Muscle of back (tissue), 11 donors: ENCODE results near the gene INPP4B. TPM values are rescaled to one million over a fixed set of nuclear protein-coding genes. Genes with fewer than 3 reads are reported as not detected.

Experiments
- DNase-seq, 3 donors: peaks; one replicate each; pipeline versions ENCODE4 v3.0.0 to v3.0.0-alpha.2; 2013
- polyA plus RNA-seq, 10 donors: library from polyadenylated mRNA; unstranded; fragments of 120-200 nt; gene quantifications; one replicate each; pipeline ENCODE4 v1.2.1, GENCODE V29; 2013; ENCODE audit not compliant: insufficient read length in 10 of 10

The INPP4B gene
- polyA plus RNA-seq, 10 donors: 24.9 to 49.1 (median 31.6) TPM

DNA sequence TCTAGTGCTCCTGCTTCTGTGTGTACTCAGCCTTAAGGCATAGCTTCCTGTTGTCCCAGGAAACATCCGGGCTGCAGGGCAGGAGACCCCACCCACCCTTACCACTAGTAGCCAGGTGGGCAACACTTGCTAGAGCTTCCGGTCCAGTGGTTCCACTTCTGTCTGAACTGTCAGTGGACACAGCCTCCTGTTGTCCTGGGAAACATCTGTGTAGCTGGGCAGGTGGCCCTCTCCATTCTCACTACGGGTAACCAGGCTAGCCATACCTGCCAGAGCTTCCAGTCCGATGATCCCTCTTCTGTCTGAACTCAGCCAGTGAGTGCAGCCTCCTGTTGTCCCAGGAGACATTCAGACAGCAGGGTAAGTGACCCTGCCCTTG is 372.2 kb downstream of the INPP4B start:
- DNase-seq: no peak

DNA sequence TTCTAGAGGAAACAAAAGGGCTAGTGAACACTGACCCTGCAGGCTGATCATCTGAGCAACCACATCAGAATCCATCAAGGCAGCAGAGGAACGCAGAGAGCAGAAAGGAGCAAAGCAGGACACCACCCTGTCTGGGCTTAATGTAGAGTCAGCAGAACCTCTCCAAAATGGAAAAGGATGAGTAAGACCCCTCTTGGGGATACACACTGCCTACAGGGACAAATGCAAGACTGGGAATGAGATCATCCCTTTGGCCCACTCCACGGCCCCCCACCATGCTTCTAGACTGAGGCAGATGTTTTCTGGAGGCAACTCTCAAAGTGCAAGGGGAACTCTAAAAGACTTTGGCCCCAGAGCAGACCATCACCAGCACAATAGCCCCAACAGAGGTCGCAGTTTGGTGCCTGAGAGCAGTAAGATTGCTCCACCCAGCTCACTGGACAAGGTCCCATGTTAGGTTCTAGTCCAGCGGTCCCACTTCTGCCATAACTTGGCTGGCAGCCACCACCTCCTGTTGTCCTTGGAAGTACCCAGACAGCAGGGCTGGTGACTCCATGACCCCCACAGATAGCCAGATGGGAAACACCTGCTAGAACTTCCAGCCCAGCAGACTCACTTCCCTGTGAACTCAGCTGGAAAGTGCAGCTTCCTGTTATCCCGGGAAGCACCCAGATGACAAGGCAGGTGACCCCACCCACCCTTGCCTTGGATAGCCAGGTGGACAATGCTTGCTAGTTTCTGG is 372.7 kb downstream of the INPP4B start:
- no peak for DNase-seq

DNA sequence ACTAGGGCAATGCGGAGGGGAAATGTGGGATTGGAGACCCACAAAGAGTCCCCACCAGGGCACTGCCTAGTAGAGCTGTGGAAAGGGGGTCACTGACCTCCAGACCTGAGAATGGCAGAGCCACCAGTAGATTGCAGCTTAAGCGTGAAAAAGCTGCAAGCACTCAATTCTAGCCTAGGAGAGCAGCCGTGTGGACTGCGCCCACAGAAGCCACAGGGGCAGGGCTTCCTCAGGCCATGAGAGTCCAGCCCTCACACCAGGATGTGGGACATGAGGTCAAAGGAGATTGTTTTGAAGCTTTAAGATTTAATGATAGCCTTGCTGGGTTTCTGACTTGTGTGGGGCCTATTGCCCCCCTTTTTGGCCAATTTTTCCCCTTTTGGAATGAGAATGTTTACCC is 379.0 kb downstream of the INPP4B start:
- no peak for DNase-seq

DNA sequence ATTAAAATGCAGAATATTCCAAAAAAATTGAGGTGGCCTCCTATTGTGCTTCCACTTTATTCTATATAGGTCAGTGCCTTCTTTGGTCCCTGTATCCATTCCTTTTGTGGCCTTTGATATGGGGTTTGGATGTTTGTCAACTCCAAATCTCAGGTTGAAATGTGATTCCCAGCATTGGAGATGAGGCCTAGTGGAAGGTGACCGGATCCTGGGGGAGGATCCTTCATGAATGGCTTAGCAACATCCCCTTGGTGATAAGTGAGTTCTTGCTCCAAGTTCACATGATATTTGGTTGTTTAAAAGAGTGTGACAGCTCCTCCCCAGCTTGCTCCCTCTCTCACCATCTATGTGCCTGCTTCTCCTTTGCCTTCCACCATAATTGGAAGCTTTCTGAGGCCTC is 380.6 kb downstream of the INPP4B start:
- DNase-seq: no peak

DNA sequence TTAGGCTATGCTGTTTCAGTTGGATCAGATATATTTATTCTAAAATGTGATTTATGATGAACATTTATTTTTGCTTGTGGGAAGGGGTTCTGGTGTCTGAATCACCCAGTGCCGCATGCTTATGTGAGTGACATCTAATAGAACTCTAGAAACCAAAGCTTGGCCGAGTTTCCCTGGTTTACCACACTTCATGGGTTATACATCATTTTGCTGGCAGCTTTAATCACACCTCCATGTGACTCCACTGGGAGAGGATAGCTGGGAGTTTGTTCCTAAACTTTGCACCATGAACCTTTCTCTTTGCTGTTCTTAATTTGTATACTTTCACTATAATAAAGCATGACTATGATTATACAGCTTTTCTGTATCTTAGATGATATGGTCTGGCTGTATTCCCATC is 382.9 kb downstream of the INPP4B start:
- no peak for DNase-seq

DNA sequence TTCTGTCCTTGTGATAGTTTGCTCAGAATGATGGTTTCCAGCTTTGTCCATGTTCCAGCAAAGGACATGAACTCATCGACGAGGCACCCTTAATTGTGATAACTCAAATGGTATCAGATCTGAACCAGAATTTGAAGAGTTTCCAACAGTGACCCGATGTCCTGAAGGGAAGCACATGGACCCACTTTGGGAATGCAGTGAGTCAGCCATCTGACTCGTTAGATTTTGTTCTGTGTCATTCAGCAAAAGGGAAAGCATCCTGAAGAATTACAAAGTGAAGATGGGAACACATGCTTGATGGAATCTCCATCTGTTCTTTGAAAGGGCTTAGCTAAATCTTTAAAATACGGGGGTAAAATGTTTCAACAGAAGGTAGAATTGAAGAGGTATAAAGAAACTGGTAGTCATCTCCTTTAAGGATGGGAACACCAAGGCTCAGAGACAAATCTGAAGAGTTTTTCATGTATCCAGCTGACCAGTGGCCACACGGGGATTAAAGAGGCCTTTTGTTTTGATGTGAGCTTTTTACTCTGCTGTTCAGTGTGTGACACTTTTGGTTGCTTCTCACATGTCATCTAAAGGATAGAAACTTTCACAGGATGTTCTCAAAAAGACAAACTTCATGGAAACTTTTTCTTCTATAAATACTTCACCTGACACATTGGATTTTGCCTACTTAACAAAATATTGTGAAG is 393.8 kb downstream of the INPP4B start:
- peak in 1 of 3 donors; percentile 7 for DNase-seq

DNA sequence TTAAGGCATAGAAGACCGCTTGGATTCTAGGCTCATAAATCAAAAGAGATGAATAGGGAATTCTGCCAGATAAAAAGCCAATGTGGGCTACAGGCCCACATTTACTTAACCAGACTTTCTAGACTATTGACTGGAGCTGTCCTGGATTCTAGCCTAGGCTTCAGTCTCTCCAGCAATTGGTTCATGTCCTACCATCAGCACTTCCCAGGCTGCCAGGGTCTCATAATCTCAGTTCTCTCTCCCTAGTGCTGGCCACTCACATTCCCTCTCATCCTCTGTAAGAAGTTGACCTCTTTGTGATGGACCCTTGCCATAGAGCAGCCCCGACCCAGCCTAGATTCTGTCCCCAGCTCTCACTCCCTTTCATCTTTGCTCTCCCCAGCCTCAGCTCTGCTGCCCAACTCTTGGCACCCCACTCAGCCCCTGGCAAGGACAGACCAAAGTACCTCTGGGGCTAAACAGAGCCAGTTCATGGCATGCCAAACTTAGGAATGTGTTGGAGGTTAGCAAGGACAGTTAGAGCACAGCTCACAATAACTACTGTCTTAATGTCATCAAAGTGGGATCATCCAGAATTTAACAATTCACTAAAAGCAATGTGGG is 396.2 kb downstream of the INPP4B start:
- no peak for DNase-seq

DNA sequence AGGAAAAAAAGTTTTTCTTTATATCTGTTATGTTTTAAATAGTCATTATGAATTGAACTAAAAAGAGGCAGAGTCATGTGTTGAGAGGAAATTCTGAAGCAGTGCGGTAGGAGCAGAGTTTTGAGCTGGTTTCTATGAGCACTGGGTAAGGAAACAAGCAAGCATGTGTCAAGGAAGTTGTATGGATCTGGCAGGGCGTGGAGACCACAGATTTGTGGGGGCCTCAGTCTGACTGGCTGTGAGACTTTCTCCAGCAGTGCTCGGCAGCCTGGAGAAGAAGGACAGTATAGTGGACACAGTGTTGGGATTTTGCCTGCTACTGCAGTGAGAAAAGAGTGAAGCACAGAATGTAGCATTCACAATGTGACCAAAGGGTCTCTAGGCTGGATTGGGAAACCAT is 399.1 kb downstream of the INPP4B start:
- no peak for DNase-seq

DNA sequence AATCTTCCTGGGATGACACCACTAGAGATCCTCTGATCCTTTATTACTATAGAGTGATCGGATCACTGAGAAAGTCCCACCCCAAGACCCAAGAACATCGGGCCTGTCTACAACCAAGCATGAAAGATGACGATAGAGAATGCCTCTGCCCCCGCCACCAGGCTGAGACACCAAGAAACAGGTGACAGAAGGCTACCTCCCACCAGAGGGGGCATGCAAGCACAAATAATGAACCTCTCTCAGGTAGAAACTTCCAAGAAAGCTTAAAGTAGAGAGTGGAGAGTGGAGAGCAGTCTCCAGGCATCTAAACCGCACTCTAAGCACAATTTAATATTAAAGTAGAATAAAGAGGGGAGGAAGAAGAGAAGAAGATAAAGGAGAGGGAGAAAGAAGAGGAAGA is 402.6 kb downstream of the INPP4B start:
- DNase-seq: no peak

DNA sequence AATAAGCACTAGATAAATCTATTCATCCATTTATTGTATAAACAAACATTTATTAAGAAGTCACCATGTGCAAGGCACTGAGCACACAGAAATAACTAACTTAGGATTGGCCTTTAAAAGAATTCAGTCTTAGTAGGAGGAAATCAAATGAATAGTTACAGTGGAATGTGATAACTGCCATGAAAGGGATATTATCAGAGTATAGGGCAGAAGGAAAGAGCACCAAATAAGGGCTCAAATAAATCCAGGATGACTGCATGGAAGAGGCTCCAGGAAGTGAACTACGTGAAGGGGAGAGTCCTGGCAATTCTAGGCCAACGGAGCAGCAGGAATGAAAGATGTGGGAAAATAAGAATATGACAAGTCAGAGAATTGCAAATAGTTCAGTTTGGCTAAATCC is 406.0 kb downstream of the INPP4B start:
- DNase-seq: no peak

DNA sequence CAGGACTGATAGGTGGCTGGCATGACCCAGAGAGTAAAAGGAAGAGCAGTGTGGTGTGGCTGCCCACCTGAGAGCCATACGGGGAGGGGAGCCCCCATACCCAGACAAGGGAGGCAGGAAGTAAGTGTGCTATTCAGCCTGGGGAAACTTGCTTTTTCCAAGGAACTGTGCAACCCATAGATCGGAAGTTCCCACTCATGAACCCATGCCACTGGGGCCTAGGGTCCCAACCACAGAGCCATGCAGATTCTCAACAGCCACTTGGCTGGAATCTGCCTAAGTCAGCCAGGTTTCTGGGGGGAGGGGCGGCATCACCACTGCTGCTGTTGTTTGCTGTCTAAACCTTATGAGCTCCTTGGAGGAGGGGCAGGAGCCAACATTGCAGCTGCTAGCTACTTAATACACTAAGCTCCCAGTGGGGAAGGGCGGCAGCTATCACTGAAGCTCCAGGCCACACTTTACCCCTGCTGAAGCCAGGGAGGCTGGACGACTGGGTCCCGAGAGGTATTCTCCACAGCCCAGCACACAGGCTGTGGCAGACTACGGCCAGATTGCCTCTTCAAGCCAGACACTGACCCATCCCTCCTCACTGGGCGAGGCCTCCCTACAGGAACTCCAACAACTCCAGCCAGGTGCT is 410.4 kb downstream of the INPP4B start:
- peak; percentile 16 to 42 (median 35) for DNase-seq

DNA sequence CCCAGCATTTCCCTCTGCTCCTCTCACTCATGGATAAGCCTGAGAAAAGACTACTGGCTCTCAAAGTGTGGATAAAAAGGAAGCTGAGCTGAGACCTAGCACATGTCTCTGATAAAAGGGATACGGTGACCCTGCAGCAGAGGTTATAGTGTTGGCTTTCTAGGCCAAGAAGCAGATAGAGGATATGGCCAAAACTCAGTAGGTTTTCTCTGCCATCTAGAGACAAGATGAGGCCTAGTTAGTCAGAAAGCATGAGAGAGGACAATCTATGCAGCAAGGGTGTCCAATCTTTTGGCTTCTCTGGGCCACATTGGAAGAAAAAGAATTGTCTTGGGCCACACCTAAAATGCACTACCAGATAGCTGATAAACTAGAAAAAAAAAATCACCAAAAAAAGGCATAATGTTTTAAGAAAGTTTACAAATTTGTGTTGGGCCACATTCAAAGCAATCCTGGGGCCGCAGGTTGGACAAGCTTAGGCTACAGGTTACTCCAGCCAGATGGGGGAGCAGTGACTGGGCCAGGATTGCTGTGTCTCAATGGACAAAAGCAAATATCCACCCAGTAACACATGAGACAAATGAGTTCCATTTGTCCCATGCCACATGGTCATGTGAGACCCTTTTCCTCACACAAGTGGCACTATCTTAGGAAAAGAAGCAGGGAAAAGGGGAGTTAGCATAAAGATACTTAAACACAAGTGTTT is 411.4 kb downstream of the INPP4B start:
- no peak for DNase-seq

DNA sequence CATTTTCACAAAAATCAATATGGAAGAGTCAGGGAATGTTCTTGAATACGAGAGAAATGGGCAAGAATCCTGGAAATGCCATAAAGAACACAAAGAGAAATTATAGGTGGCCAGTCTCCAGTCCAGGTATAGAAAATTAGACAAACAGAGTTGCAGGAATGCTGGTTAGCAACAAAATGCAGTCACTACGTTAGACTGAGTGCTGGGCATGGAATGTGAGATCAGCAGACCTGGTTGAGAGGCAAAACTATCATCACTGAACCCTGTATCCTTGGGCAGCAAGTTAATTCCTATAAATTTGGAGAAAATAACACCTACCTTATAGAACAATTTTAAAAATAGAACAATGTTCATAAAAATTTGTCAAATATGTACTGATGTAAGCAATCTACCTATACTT is 417.4 kb downstream of the INPP4B start:
- DNase-seq: no peak

DNA sequence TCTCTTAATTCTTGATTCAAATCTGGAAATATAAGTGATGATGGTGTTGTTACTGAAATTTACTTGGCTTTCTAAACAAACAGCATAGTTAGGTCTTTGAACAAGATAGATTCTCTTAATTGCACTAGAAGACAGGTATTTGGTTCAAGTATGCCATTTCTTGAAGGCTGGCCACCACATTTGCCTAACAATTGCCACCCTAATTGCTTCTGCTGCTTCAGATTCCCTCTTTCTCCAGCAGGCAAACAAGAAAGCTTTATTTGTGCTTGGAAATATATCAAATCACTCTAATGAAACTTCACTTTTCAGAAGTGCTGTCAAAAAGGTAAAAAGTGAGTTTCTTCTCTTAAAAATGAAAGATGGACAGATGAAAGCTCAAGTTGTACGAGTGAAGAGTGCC is 418.6 kb downstream of the INPP4B start:
- DNase-seq: no peak

DNA sequence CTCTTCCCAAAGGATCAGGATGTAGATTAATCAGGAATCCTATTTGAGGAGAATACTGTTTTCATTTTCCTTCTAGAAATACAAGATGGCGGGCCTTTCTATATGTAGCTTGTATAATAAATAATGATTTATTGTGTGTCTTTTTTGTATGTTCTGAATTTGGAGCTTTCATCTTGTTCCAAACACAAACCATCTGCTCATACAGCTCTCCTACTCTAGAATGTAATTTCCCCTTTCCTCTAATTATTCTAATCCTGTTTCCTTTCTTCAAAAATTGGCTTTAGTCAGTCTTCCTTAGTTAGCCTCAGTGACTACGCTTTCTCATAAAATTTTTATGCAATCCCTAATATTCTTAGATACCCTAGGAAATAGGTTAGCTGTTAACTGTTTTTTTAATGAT is 422.2 kb downstream of the INPP4B start:
- no peak for DNase-seq

DNA sequence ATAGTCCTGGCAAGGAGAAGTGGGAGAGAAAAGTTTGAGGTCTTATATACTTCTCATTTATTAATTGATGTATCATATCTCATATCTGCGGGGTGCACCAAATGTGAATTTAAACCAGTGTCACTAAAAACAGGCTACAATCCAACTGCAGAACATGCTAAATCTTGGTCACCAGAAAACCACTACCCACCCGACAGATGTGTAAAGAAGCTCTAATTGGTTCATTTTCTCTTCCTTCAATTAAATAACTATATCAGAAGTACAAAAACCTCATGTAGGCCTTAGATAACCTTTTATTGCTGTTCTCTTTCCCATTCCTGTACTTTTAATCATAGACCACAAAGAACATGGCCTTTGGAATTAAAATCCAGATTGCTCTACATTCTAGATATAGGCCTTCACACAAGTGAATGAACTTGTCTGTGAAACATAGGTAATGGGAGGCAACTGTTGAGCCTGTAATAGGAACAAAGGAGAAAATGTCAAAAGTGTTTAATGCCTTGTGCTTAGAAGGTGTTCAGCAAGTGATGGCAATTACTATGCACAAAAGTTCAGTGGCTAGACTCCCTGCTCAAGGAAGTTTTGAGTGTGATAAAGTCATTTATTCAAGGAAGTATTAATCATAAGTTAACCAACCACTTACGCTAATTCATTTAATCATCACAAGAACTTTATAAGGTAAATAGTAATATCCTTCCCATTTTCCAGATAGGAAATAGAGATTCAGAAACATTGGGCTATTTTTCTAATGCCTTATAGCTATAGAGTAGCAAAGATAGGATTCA is 425.6 kb downstream of the INPP4B start:
- DNase-seq: no peak

DNA sequence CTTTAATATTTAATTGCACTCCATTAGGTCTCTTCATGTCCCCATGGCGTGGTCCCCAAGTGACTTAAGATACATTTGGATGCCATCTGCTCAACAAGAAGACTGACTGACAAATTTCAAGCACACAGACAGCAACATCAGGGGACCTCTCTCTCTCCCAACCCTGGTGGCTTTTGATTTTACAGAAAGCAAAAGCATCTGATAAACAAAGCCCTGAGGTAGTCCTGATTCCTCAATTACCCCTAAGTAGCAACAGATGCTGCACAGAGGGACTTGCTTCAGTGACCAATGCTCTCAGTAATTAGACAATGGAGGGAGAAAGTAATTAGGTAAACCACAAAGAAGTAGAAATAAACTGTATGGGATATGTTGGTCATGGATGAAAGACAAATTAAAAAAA is 426.4 kb downstream of the INPP4B start:
- DNase-seq: no peak

DNA sequence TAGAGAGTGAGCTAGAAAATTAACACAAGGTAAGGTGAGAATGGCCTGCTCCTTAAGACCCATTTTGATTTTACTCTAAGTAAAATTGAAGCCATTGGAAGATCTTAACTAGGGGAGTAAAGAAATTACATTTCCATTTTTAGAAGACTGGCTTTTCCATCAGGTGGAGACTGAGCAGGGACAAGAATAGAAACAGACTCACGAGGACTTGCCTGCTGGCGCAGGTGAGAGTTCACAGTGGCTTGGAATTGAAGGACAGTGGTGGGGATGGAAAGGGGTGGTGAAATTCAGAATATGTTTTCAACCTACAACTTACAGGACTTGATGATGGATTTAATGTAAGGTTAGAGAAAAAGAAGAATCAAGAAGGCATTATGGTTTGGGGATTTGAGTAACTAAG is 427.4 kb downstream of the INPP4B start:
- no peak for DNase-seq

DNA sequence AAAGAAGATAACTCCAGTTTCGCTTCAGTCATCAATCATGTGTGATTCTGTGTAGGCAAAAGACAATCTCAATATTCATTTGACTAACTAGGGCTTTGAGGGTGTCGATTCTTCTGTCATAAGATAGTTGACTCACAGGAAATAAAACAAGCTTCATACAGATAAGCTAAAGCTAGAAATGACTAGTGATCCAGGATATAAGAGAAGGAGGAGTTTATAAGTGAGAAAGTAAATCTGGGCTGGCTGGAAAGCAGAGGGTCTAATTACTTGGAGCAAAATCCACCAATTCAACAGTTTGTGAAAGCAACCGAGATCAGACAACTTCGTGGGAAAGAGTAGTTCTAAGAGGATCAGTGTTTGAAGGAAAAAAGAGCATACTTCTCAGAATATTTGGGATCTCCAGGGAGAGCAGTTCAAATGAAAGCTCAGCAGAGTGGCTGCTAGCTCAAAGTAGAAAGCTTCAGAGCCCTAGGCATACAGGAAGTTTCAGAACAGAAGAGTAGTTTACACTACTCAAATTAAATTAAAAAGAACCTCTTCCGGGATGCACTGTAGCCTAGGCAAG is 429.3 kb downstream of the INPP4B start:
- DNase-seq: peak in 1 of 3 donors; percentile 16

DNA sequence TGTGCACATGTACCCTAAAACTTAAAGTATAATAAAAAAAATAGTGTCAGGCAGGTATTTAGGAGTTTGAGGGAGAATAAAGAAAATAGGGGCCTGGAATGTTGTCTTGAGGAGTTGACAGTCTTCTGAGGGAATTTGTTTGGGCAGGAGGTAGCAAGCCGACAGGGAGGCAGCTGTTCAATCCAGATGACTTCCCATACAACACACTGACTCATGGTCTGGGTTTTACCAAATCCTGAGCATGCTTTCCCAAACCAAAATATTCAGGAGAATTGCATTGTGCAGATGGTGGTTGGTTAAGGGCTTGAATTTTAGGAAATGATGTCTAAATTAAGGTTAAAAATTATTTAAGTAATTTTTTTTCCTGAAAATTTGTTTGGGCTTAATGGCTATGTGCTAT is 430.0 kb downstream of the INPP4B start:
- no peak for DNase-seq
